Transverse colon (tissue), 4 donors: Measurements from ENCODE around the gene BTBD19. TPM values are rescaled to one million over a fixed set of nuclear protein-coding genes. Genes with fewer than 3 reads are reported as not detected.
"Not testable (repeated sequence)": the region's sequence is repeated elsewhere in the genome, so short reads cannot be mapped to it uniquely, and the experiment has no call there.

Source experiments
- DNase-seq: peaks from one replicate; pipeline ENCODE4 v3.0.0-alpha.2; 2019
- H3K27ac ChIP-seq, 4 donors: fragments of 200-600 bp; sonication (generic); 2 replicates each; pipeline ENCODE4 v1.5.1; 2016 to 2018; ENCODE audit warnings: inconsistent platforms in 4 of 4
- H3K27me3 ChIP-seq: fragments of 200-600 bp; sonication (generic); 2 replicates; pipeline ENCODE4 v1.5.1; 2017; ENCODE audit warnings: inconsistent platforms
- H3K36me3 ChIP-seq, 4 donors: fragments of 200-600 bp; sonication (generic); 2 replicates each; pipeline ENCODE4 v1.5.1; 2017 to 2019; ENCODE audit warnings: inconsistent platforms in 4 of 4
- H3K4me1 ChIP-seq, 4 donors: fragments of 200-600 bp; sonication (generic); 2 replicates each; pipeline ENCODE4 v1.5.1; 2017 to 2020; ENCODE audit warnings: inconsistent platforms in 4 of 4
- H3K4me3 ChIP-seq, 4 donors: fragments of 200-600 bp; sonication (generic); 1 replicate in 1 of 4; 2 replicates in 3 of 4; pipeline versions ENCODE4 v1.5.1 to v1.6.1; 2017 to 2019; ENCODE audit warnings: inconsistent platforms in 4 of 4
- H3K9me3 ChIP-seq, 2 donors: fragments of 200-600 bp; sonication (generic); 2 replicates each; pipeline ENCODE4 v1.5.1; 2017 to 2019; ENCODE audit warnings: inconsistent platforms in 2 of 2
- EP300 ChIP-seq: sonication (generic); formaldehyde crosslinking; IDR thresholded peaks from one replicate; pipeline ENCODE4 v1.6.1; 2017; ENCODE audit warnings: antibody characterized with exemption, low read depth
- POLR2A ChIP-seq: fragments of 450-650 bp; IDR thresholded peaks from one replicate; pipeline ENCODE4 v1.6.1; 2016; ENCODE audit warnings: antibody characterized with exemption, mild to moderate bottlenecking, moderate library complexity
- POLR2AphosphoS5 ChIP-seq, 3 donors: sonication (generic); formaldehyde crosslinking; IDR thresholded peaks; one replicate each; pipeline ENCODE4 v1.6.1; 2016; ENCODE audit warnings: antibody characterized with exemption in 3 of 3
- WGBS, 2 donors: methylation state at CpG; one replicate each; pipeline ENCODE4 v1.1.5; 2018; ENCODE audit warnings: low coverage in 1 of 2; 5-methylcytosine and 5-hydroxymethylcytosine counted together
- in situ Hi-C, 4 donors: fragments of 200-750 bp; cut with MboI; loops; one replicate each; pipeline versions ENCODE4 v1.15.0 to v1.15.1; 2017; ENCODE audit warnings: low sequenced_read_pairs in 3 of 4, low pct_ligation_motif_present in 1 of 4, low pct_unique_long_range_greater_than_20kb in 1 of 4
- intact Hi-C: fragments of 100-400 bp; cut with DNase I; formaldehyde crosslinking; loops from one replicate; pipeline ENCODE4 v1.15.1; 2023; ENCODE audit warnings: low total_unique reads
- total RNA-seq, 4 donors: library from RNA; depleted of rRNA; stranded (reverse); fragments of >200 nt; gene quantifications; one replicate each; pipeline ENCODE4 v1.1.0, GENCODE V29; 2016
- TF ChIP-seq, protein P1 (sequence below), 5 experiments: fragments of 200-600 bp in 3 of 5; fragments of 450-650 bp in 2 of 5; sonication (generic) in 3 of 5; IDR thresholded peaks; 1 replicate in 2 of 5; 2 replicates in 3 of 5; pipeline ENCODE4 v1.5.1; 2016 to 2017; ENCODE audit warnings: antibody characterized with exemption in 5 of 5, inconsistent platforms in 3 of 5, mild to moderate bottlenecking in 2 of 5, moderate library complexity in 1 of 5

Gene BTBD19
- total RNA-seq, 4 donors from 2014 or later, result 1.5 to 22.1 (median 3.7) TPM

DNA sequence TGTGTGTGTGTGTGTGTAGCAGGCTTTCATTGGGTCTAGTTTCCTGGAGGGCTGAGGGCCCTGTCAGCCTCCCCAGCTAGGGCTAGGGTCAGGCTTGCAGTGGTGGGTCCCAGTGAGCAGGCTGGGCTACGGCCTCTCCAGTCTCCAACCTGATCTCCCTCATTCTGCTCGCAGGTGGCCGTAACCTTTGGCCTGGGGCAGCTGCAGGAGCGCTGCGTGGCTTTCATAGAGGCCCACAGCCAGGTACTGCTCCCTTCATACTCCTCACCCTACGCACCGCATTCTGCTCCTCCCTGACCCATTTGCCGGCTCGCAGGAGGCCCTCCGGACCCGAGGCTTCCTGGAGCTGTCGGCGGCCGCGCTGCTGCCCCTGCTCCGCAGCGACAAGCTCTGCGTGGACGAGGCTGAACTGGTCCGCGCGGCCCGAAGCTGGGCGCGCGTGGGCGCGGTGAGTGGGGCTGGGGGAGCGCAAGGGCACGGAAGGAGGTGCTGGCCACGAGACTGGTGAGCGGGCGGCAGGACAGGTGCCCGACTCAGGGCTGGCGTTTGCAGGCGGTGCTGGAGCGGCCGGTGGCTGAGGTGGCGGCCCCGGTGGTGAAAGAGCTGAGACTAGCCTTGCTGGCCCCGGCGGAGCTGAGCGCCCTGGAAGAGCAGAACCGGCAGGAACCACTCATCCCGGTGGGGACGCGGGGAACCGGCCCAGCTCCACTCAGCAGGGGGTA is 4.7 kb downstream of the BTBD19 start:
- 74% methylated on average over 46 of the region's 48 CpGs; no CpG with 5 or more reads in 1 of the 2 donors for WGBS, 2 donors
- peak overlapping the region; percentile 85 to 90 (median 86) for H3K27ac ChIP-seq
- H3K4me1 ChIP-seq, result peaks cover 22 to 53% (median 33%) of the 10 kb centered on the region in 4 donors
- H3K9me3 ChIP-seq, result no peaks in the 10 kb centered on the region
- no peak for TF ChIP-seq POLR2AphosphoS5 (IDR thresholded peaks at IDR 0.05)
- TF ChIP-seq, protein P1, sequence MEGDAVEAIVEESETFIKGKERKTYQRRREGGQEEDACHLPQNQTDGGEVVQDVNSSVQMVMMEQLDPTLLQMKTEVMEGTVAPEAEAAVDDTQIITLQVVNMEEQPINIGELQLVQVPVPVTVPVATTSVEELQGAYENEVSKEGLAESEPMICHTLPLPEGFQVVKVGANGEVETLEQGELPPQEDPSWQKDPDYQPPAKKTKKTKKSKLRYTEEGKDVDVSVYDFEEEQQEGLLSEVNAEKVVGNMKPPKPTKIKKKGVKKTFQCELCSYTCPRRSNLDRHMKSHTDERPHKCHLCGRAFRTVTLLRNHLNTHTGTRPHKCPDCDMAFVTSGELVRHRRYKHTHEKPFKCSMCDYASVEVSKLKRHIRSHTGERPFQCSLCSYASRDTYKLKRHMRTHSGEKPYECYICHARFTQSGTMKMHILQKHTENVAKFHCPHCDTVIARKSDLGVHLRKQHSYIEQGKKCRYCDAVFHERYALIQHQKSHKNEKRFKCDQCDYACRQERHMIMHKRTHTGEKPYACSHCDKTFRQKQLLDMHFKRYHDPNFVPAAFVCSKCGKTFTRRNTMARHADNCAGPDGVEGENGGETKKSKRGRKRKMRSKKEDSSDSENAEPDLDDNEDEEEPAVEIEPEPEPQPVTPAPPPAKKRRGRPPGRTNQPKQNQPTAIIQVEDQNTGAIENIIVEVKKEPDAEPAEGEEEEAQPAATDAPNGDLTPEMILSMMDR (IDR thresholded peaks at IDR 0.05), result no peak
- TF ChIP-seq EP300, result no peak
- TF ChIP-seq POLR2A, result no peak
- H3K36me3 ChIP-seq, result no peaks in the 10 kb centered on the region
- peak; percentile 11 for DNase-seq
- intact Hi-C loops (no loop called here), in situ Hi-C loops (no loop called here)
- peak overlapping the region; percentile 28 to 55 (median 38) for H3K4me3 ChIP-seq
- H3K27me3 ChIP-seq, result no peaks in the 10 kb centered on the region

DNA sequence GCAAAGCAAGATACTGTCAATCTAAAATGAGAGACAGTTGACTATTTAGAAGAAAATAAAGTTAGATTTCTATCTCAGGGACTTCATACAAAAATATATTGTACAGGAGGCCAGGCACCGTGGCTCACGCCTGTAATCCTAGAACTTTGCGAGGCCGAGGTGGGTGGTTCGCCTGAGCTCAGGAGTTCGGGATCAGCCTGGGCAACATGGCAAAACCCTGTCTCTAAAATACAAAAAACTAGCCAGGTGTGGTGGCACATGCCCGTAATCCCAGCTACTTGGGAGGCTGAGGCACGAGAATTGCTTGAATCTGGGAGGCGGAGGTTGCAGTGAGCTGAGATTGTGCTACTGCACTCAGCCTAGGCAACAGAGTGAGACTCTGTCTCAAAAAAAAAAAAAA is 7.6 kb downstream of the BTBD19 start:
- 93 to 100% methylated on average over 1 to 9 of the region's 9 CpGs for WGBS, 2 donors
- H3K4me3 ChIP-seq, H3K27ac ChIP-seq, H3K36me3 ChIP-seq, H3K9me3 ChIP-seq, DNase-seq, in situ Hi-C loops, intact Hi-C loops, H3K27me3 ChIP-seq: not testable (repeated sequence)
- peaks cover 0 to 41% (median 18%) of the 10 kb centered on the region in 4 donors for H3K4me1 ChIP-seq

DNA sequence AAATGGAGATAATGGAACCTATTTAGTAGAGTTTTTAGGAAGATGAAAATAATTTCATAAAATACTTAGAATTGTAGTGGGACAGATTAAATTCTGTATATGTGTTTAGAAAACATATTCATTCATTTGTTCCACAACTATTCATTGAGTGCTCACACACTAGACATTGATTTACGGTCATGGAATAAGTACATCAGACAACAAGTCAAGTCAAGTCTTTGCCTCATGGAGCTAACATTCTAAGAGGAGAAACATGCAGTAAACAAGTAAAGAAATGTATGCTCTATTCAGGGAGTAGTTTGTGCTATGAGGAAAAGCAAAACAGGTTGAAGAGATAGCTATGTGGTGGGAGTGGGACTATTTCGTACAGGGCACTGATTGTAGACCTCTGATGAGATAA is 9.0 kb downstream of the BTBD19 start:
- H3K4me1 ChIP-seq, result peaks cover 3 to 40% (median 15%) of the 10 kb centered on the region in 4 donors
- intact Hi-C loops, result no loop called here

DNA sequence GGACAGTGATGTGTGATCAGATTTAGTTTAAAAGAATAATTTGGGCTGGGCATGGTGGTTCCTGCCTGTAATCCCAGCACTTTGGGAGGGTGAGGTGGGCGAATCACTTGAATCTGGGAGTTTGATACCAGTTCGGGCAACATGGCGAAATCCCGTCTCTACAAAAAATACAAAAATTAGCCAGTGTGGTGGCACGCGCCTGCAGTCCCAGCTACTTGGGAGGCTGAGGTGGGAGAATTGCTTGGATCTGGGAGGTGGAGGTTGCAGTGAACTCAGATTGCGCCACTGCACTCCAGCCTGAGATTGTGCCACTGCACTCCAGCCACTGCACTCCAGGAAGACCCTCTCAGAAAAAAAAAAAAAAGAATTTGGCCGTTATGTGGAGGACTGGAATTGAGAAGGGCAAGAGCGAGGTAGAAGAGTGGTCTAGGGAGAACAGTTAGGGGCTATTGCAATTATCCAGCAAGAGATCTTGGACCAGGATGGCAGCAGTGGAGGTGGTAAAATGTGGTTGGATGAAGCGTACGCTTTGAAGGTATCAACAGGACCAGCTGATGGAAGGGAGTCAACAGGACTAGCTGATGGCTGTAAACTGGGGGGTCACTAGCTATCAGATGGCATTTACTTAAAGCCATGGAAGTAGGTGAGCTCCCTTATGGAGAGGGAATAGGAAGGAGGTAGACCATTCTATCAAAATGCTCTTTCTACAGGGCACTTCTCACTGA is 9.6 kb downstream of the BTBD19 start:
- TF ChIP-seq EP300 (no peak), POLR2AphosphoS5 (IDR thresholded peaks at IDR 0.05) (no peak), POLR2A (no peak)
- TF ChIP-seq, protein P1 (IDR thresholded peaks at IDR 0.05), result no peak
- Histone ChIP-seq H3K4me1 (peaks cover 3 to 38% (median 15%) of the 10 kb centered on the region in 4 donors), H3K27me3 (no peaks in the 10 kb centered on the region), H3K36me3 (no peaks in the 10 kb centered on the region), H3K27ac (no peak overlapping the region), H3K9me3 (no peaks in the 10 kb centered on the region), H3K4me3 (no peak overlapping the region)
- WGBS, 2 donors, result 96 to 100% methylated on average over 1 to 11 of the region's 11 CpGs
- no peak for DNase-seq
- in situ Hi-C loops, result no loop called here
- intact Hi-C loops, result no loop called here

More for the DNA sequence above, 9.0 kb downstream of the BTBD19 start:
- Histone ChIP-seq H3K36me3 (no peaks in the 10 kb centered on the region), H3K9me3 (no peaks in the 10 kb centered on the region), H3K27me3 (no peaks in the 10 kb centered on the region), H3K27ac (no peak overlapping the region), H3K4me3 (no peak overlapping the region)
- WGBS, 2 donors, result 79 to 87% methylated on average over 2 of the region's 2 CpGs
- DNase-seq, result no peak
- in situ Hi-C loops, result no loop called here
- TF ChIP-seq POLR2A (no peak), EP300 (no peak), POLR2AphosphoS5 (IDR thresholded peaks at IDR 0.05) (no peak)
- TF ChIP-seq, protein P1 (IDR thresholded peaks at IDR 0.05), result no peak
